ENCODE data around the gene FAM210A. TPM values are rescaled to one million over a fixed set of nuclear protein-coding genes. Genes with fewer than 3 reads are reported as not detected.

Gene FAM210A
- total RNA-seq, 1 experiment from 2014 or later: 26.2 TPM

DNA sequence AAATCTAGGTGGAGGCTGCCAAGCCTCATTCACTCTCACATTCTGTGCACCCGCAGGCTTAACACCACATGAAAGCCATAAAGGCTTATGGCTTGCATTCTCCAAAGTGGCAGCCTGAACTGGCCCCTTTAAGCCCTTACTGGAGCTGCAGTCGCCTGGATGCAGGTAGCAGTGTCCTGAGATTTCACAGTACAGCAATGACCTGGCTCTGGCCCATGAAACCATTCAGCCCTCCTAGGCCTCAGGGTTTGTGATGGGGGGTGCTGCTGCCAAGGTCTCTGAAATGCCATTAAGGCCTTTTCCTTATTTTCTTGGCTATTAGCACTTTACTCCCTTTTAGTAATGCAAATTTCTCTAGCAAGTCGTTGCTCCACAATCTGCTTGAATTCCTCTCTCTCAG lies 48.7 kb upstream of the FAM210A start (continued):
- TF ChIP-seq YY1 (IDR thresholded peaks at IDR 0.05; ENCODE audit: extremely low read depth, insufficient replicate concordance, low read depth, low read length): no peak
- TF ChIP-seq TCF7L2 (IDR thresholded peaks at IDR 0.05; ENCODE audit: borderline replicate concordance, extremely low read depth, insufficient read depth, insufficient read length): no peak
- TF ChIP-seq RAD21 (IDR thresholded peaks at IDR 0.05; ENCODE audit: low read depth): no peak
- no peak for TF ChIP-seq ZNF274 (IDR thresholded peaks at IDR 0.05; ENCODE audit: low read depth, low read length)

DNA sequence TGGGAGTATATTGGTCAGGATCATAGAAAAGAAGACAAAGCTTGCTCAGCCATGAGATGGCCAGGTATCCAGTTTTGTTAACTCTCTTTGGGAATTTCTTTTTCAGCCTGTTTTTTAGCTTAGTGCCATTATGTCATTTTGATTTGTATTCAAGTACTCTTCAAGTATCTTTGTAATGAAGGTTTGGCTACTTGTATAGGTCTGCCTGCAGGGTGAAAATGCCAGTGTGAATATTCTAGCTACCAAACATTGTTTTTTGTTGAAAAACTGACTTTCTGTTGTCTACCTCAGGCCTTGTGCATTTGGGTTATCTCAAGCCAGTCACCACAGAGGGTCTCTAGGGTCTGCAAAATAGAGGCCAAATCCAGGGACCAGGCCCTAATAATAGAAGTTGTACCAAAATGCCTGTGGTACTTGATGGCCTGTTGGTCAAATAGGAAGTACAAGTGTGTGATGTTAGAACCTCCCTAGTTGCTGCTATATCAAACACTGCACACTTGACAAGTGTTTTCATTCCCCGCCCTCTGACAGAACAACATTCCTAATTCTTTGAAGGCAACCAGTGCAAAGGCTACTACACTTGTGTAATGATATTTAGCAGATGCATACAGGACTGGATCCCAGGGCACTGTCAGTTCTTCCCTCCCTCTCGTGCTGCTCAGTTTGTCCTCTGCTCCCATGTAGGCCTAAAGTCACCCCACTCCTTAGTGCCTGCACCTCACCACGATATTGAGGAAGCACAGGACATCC lies 36.5 kb upstream of the FAM210A start:
- H3K9me2 ChIP-seq (ENCODE audit: insufficient read depth): no peaks in the 10 kb centered on the region
- intact Hi-C loops (cut with micrococcal nuclease): no loop called here
- POLR2A ChIA-PET: no interaction called here
- H3K36me3 ChIP-seq (ENCODE audit: control insufficient read depth in 1 of 2, insufficient read depth in 2 of 2, low read length in 2 of 2): peaks cover 0 to 5% of the 10 kb centered on the region in 2 experiments; a peak in 1 of 4 replicates
- H3K27me3 ChIP-seq (ENCODE audit: insufficient read depth, low read length): no peaks in the 10 kb centered on the region
- no peak for DNase-seq (ENCODE audit: low read depth, low spot score)
- CTCF ChIA-PET: no interaction called here
- no peak overlapping the region for H3K4me2 ChIP-seq (ENCODE audit: low read length)
- H3K9ac ChIP-seq (ENCODE audit: low read length): no peak overlapping the region
- no peaks in the 10 kb centered on the region for H3K4me1 ChIP-seq (ENCODE audit: control insufficient read depth in 1 of 2, insufficient read depth in 2 of 2, low read length in 2 of 2)
- TF ChIP-seq YY1 (IDR thresholded peaks at IDR 0.05; ENCODE audit: extremely low read depth, insufficient replicate concordance, low read depth, low read length): no peak
- no peak for TF ChIP-seq SRF (IDR thresholded peaks at IDR 0.05; ENCODE audit: low read depth)
- TF ChIP-seq POLR2A (IDR thresholded peaks at IDR 0.05; ENCODE audit: borderline replicate concordance, extremely low read depth, insufficient read depth, insufficient read length): no peak
- no peak for TF ChIP-seq EGR1 (IDR thresholded peaks at IDR 0.05; ENCODE audit: low read depth)
- TF ChIP-seq ELF1 (IDR thresholded peaks at IDR 0.05; ENCODE audit: borderline replicate concordance, low read depth): no peak
- TF ChIP-seq ZNF274 (IDR thresholded peaks at IDR 0.05; ENCODE audit: low read depth, low read length): no peak
- TF ChIP-seq, protein P1, sequence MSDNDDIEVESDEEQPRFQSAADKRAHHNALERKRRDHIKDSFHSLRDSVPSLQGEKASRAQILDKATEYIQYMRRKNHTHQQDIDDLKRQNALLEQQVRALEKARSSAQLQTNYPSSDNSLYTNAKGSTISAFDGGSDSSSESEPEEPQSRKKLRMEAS (IDR thresholded peaks at IDR 0.05): no peak
- TF ChIP-seq RAD21 (IDR thresholded peaks at IDR 0.05; ENCODE audit: low read depth): no peak
- TF ChIP-seq CBX3 (IDR thresholded peaks at IDR 0.05; ENCODE audit: low read depth): no peak
- no peak for TF ChIP-seq EZH2 (IDR thresholded peaks at IDR 0.05)
- no peak for TF ChIP-seq EZH2phosphoT487 (IDR thresholded peaks at IDR 0.05; ENCODE audit: borderline replicate concordance)
- no peak for TF ChIP-seq SP1 (IDR thresholded peaks at IDR 0.05; ENCODE audit: low read depth)
- TF ChIP-seq, protein P2, sequence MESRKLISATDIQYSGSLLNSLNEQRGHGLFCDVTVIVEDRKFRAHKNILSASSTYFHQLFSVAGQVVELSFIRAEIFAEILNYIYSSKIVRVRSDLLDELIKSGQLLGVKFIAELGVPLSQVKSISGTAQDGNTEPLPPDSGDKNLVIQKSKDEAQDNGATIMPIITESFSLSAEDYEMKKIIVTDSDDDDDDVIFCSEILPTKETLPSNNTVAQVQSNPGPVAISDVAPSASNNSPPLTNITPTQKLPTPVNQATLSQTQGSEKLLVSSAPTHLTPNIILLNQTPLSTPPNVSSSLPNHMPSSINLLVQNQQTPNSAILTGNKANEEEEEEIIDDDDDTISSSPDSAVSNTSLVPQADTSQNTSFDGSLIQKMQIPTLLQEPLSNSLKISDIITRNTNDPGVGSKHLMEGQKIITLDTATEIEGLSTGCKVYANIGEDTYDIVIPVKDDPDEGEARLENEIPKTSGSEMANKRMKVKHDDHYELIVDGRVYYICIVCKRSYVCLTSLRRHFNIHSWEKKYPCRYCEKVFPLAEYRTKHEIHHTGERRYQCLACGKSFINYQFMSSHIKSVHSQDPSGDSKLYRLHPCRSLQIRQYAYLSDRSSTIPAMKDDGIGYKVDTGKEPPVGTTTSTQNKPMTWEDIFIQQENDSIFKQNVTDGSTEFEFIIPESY (IDR thresholded peaks at IDR 0.05; ENCODE audit: extremely low read depth, insufficient replicate concordance, low read length): no peak
- H2AFZ ChIP-seq (ENCODE audit: low read depth, low read length, poor library complexity, severe bottlenecking): no peak overlapping the region
- H4K20me1 ChIP-seq (ENCODE audit: insufficient read depth): no peaks in the 10 kb centered on the region
- RAD21 ChIA-PET (ENCODE audit: low non-redundant PET in 1 of 2, low total read pairs in 2 of 2, uncharacterized antibody in 2 of 2, unreplicated experiment in 2 of 2): no interaction called here
- no peaks in the 10 kb centered on the region for H3K9me3 ChIP-seq (ENCODE audit: control insufficient read depth in 1 of 2, insufficient read depth in 1 of 2, low read depth in 1 of 2, low read length in 2 of 2)
- no TSS peak for BruUV-seq (replicated peaks)
- no peak overlapping the region for H3K4me3 ChIP-seq (replicated peaks in 1 of 2; ENCODE audit: low read depth in 1 of 2, low read length in 2 of 2)
- no peak for ATAC-seq
- no peaks in the 10 kb centered on the region for H3K79me2 ChIP-seq (ENCODE audit: insufficient read depth, low read length)
- H3K27ac ChIP-seq (ENCODE audit: low read depth, low read length): no peak overlapping the region

Data from HCT116 (cell line).